A549 (cell line): ENCODE data around the gene TNNC1. TPM values are rescaled to one million over a fixed set of nuclear protein-coding genes. Genes with fewer than 3 reads are reported as not detected.

ENCODE experiments used
- ATAC-seq, 2 experiments: fragments of 200-7000 bp in 1 of 2; fragments of >200 bp in 1 of 2; cut with Nextera tagmentation in 1 of 2; cut with Tn5 transposase in 1 of 2; 3 replicates each; pipeline versions ENCODE4 v1.8.0 to v1.9.1; 2018 to 2020; ENCODE audit warnings: mild to moderate bottlenecking in 1 of 2, moderate library complexity in 1 of 2
- CTCF ChIA-PET: fragments of 300-600 bp; sonication (Branson Sonifier 250); formaldehyde crosslinking; extraction: SDS; loops from one replicate; lab custom pipeline; 2021; ENCODE audit warnings: antibody characterized with exemption, inconsistent platforms; lab: Yijun Ruan, JAX
- POLR2A ChIA-PET: fragments of 350-600 bp; formaldehyde crosslinking; extraction: SDS; loops from one replicate; lab custom pipeline; 2021; ENCODE audit warnings: antibody characterized with exemption, inconsistent platforms; lab: Yijun Ruan, JAX
- DNase-seq, 2 experiments: peaks; one replicate each; pipeline versions ENCODE4 v3.0.0 to v3.0.0-alpha.2; 2011 to 2016; ENCODE audit warnings: low read depth in 1 of 2, low spot score in 1 of 2
- FAIRE-seq: peaks from 2 replicates; lab custom pipeline; 2011; peaks lifted over from hg19 to GRCh38; lab: Jason Lieb, UNC
- H3K27ac ChIP-seq, 2 experiments: fragments of >200 bp; sonication (Bioruptor Twin); formaldehyde crosslinking; 3 replicates each; pipeline ENCODE4 v1.5.1; 2016 to 2017
- H3K4me1 ChIP-seq: fragments of >200 bp; sonication (Bioruptor Twin); formaldehyde crosslinking; 3 replicates; pipeline ENCODE4 v1.6.1; 2016
- H3K4me2 ChIP-seq: fragments of >200 bp; sonication (Bioruptor Twin); formaldehyde crosslinking; 3 replicates; pipeline ENCODE4 v1.6.1; 2016
- H3K4me3 ChIP-seq: fragments of >200 bp; sonication (Bioruptor Twin); formaldehyde crosslinking; 3 replicates; pipeline ENCODE4 v1.5.1; 2016
- H3K9me3 ChIP-seq: fragments of >200 bp; sonication (Bioruptor Twin); formaldehyde crosslinking; 3 replicates; pipeline ENCODE4 v1.6.1; 2016
- BHLHE40 ChIP-seq: IDR thresholded peaks from 2 replicates; pipeline ENCODE4 v1.6.1; 2012; ENCODE audit warnings: low read depth, low read length, inconsistent platforms
- CBX2 ChIP-seq: fragments of 200-600 bp; sonication (generic); IDR thresholded peaks from 2 replicates; pipeline ENCODE4 v1.6.1; 2016; ENCODE audit warnings: low read depth, mild to moderate bottlenecking, borderline replicate concordance
- EHF ChIP-seq: fragments of 250-450 bp; sonication (Bioruptor Pico); IDR thresholded peaks from 2 replicates; pipeline ENCODE4 v1.5.0; 2020; ENCODE audit warnings: mild to moderate bottlenecking
- EHMT2 ChIP-seq: fragments of 200-600 bp; sonication (generic); IDR thresholded peaks from 2 replicates; pipeline ENCODE4 v1.6.1; 2016; ENCODE audit warnings: antibody characterized with exemption, low read depth, mild to moderate bottlenecking, moderate library complexity
- FOXS1 ChIP-seq: fragments of 250-450 bp; sonication (Bioruptor Pico); IDR thresholded peaks from 2 replicates; pipeline ENCODE4 v1.5.0; 2020; ENCODE audit warnings: mild to moderate bottlenecking, moderate library complexity
- GATA3 ChIP-seq: IDR thresholded peaks from 2 replicates; pipeline ENCODE4 v1.6.1; 2012; ENCODE audit warnings: borderline replicate concordance
- HES2 ChIP-seq: fragments of >200 bp; sonication (Bioruptor Twin); formaldehyde crosslinking; IDR thresholded peaks from 2 replicates; pipeline ENCODE4 v1.6.1; 2016
- HEYL ChIP-seq: fragments of 250-450 bp; sonication (Bioruptor Pico); IDR thresholded peaks from 2 replicates; pipeline ENCODE4 v1.8.0; 2021; ENCODE audit warnings: mild to moderate bottlenecking, moderate library complexity
- HOXA7 ChIP-seq: fragments of 250-450 bp; sonication (Bioruptor Pico); IDR thresholded peaks from 2 replicates; pipeline ENCODE4 v1.5.0; 2020; ENCODE audit warnings: mild to moderate bottlenecking, moderate library complexity
- HOXB13 ChIP-seq: fragments of 250-450 bp; sonication (Bioruptor Pico); IDR thresholded peaks from 2 replicates; pipeline ENCODE4 v1.5.0; 2020; ENCODE audit warnings: low read depth, mild to moderate bottlenecking, moderate library complexity
- KDM1A ChIP-seq: fragments of 200-600 bp; sonication (generic); IDR thresholded peaks from 2 replicates; pipeline ENCODE4 v1.6.1; 2016; ENCODE audit warnings: low read depth, mild to moderate bottlenecking
- KDM5A ChIP-seq: fragments of 200-600 bp; sonication (generic); IDR thresholded peaks from 2 replicates; pipeline ENCODE4 v1.6.1; 2016; ENCODE audit warnings: antibody characterized with exemption, mild to moderate bottlenecking
- MAFK ChIP-seq: fragments of 450-650 bp; IDR thresholded peaks from 2 replicates; pipeline ENCODE4 v1.6.1; 2014; ENCODE audit not compliant: partially characterized antibody
- MYC ChIP-seq: IDR thresholded peaks from 2 replicates; pipeline ENCODE4 v1.6.1; 2012; ENCODE audit warnings: mild to moderate bottlenecking, inconsistent platforms, low read length, improper control_type of control experiment, borderline replicate concordance
- NPAS2 ChIP-seq: fragments of 250-450 bp; sonication (Bioruptor Pico); IDR thresholded peaks from 2 replicates; pipeline ENCODE4 v1.8.0; 2022; ENCODE audit warnings: mild to moderate bottlenecking, moderate library complexity, borderline replicate concordance
- NR3C1 ChIP-seq: fragments of >200 bp; sonication (Bioruptor Twin); formaldehyde crosslinking; IDR thresholded peaks from 3 replicates; pipeline ENCODE4 v1.6.1; 2017
- PHF8 ChIP-seq: fragments of 200-600 bp; sonication (generic); IDR thresholded peaks from 2 replicates; pipeline ENCODE4 v1.6.1; 2016; ENCODE audit warnings: low read depth, mild to moderate bottlenecking, antibody characterized with exemption, moderate library complexity, borderline replicate concordance
- POLR2AphosphoS2 ChIP-seq: conservative IDR thresholded peaks from 2 replicates; pipeline ENCODE4 v1.6.1; 2012; ENCODE audit warnings: low read length, improper control_type of control experiment, inconsistent platforms
- RARB ChIP-seq: fragments of 250-450 bp; sonication (Bioruptor Pico); IDR thresholded peaks from 2 replicates; pipeline ENCODE4 v1.8.0; 2021; ENCODE audit warnings: mild to moderate bottlenecking, moderate library complexity
- RCOR1 ChIP-seq: fragments of 150-350 bp; IDR thresholded peaks from 2 replicates; pipeline ENCODE4 v1.6.1; 2014; ENCODE audit warnings: antibody characterized with exemption, low read length, low read depth
- REST ChIP-seq: fragments of 200-600 bp; sonication (generic); IDR thresholded peaks from 2 replicates; pipeline ENCODE4 v1.6.1; 2016; ENCODE audit warnings: antibody characterized with exemption, mild to moderate bottlenecking, moderate library complexity
- TFCP2L1 ChIP-seq: fragments of 250-450 bp; sonication (Bioruptor Pico); IDR thresholded peaks from 2 replicates; pipeline ENCODE4 v1.5.0; 2021; ENCODE audit warnings: mild to moderate bottlenecking
- ZC3H11A ChIP-seq: fragments of 450-650 bp; IDR thresholded peaks from 2 replicates; pipeline ENCODE4 v1.6.1; 2014; ENCODE audit warnings: antibody characterized with exemption, mild to moderate bottlenecking
- ZSCAN20 ChIP-seq: fragments of 250-450 bp; sonication (Bioruptor Pico); IDR thresholded peaks from 2 replicates; pipeline ENCODE4 v1.8.0; 2022; ENCODE audit warnings: mild to moderate bottlenecking, moderate library complexity
- WGBS: methylation state at CpG from one replicate; pipeline ENCODE4 v1.1.6; 2017; ENCODE audit errors: missing lambda C conversion rate; 5-methylcytosine and 5-hydroxymethylcytosine counted together
- polyA minus RNA-seq: library from RNA; depleted of rRNA, polyadenylated mRNA; stranded (reverse); fragments of >200 nt; gene quantifications from 2 replicates; pipeline ENCODE4 v1.2.3, GENCODE V29; 2011; rRNA and poly(A)+ RNA removed
- polyA plus RNA-seq, 4 experiments: library from polyadenylated mRNA; depleted of rRNA in 3 of 4; stranded (reverse); fragments of >200 nt; fragmentation: RNase III in 1 of 4; extraction: RNeasy Plus Mini Kit Qiagen cat#74134 plus additional on column Dnase treatment in 1 of 4; gene quantifications; 2 replicates in 3 of 4; 3 replicates in 1 of 4; pipeline ENCODE4 v1.2.3, GENCODE V29; 2011 to 2017
- TF ChIP-seq, protein P1 (sequence below): fragments of >200 bp; sonication (Bioruptor Twin); formaldehyde crosslinking; IDR thresholded peaks from 3 replicates; pipeline ENCODE4 v1.5.1; 2016

TNNC1 gene
- polyA plus RNA-seq (2011; rRNA removed) (2.1 and 4.5 TPM in 2 replicates), polyA plus RNA-seq (2017; fragmentation: RNase III; extraction: RNeasy Plus Mini Kit Qiagen cat#74134 plus additional on column Dnase treatment) (2.6 to 3.3 TPM (median 2.8 TPM) in 3 replicates), polyA minus RNA-seq (0.66 and 1.2 TPM in 2 replicates)
- polyA plus RNA-seq (2012; cell fraction: cytosol; rRNA removed): 3.1 and 5.6 TPM in 2 replicates
- 1.5 and 2.1 TPM in 2 replicates for polyA plus RNA-seq (2012; cell fraction: nucleus; rRNA removed)

DNA sequence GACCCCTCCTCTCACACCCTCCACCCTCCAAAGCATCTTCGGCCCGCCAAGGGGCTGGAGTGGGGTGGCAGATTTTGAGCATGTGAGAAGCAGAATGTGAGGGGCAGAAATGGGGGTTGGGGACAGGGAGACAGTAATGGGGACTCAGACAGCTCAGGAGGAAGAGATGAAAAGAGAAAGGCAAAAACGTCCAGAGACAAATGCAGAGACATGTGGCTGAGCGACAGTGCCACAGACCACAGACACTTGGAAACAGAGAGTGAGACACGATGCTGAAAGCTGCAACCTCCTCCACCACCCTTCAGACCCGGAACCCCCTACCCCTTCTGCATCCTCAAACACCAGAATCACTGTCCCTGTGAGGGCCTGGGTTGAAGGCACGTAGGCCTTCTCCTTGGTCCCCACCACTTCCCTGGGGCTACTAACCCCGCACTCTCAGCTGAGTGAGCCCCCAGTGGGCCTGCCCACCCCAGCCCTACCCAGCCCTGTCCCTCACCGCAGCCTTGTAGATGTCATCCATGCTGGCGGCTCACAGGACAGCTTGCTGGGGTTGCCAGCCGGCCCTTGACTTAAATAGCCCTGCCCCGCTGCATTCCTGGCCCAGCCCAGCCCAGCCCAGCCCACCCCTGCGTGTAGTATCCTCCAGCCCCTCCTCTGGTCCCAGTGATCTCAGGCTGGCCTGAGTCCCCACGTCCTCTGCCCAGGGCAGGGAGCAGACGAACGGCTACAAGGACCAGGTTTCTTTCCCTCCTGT lies at the start of gene TNNC1:
Gene TNNC1, minus strand, starts transcription at position 546 of the 754 bp plus-strand sequence. Its CDS starts 26 bp downstream, at position 520.
- no peak for TF ChIP-seq ZC3H11A
- no peak for TF ChIP-seq KDM1A
- TF ChIP-seq EHMT2: no peak
- TF ChIP-seq MAFK: no peak
- TF ChIP-seq MYC: no peak
- no peak for TF ChIP-seq HEYL (CRISPR knock-in tag)
- no peak for TF ChIP-seq TFCP2L1 (CRISPR knock-in tag)
- no peak for TF ChIP-seq REST
- TF ChIP-seq EHF (CRISPR knock-in tag): no peak
- no peak for TF ChIP-seq KDM5A
- CTCF ChIA-PET: interaction anchor here (0.9 to 14.4 kb wide), 3 partner anchors 8 to 114 kb away, joined by 3 to 351 read pairs (median 3); no protein-coding TSS in a partner anchor
- FAIRE-seq (no peak), ATAC-seq (no peak), DNase-seq (no peak)
- POLR2A ChIA-PET: no interaction called here
- H3K9me3 ChIP-seq: no peaks in the 10 kb centered on the region
- H3K4me1 ChIP-seq: peaks cover 26% of the 10 kb centered on the region
- peak within 1 kb of the TSS; percentile 66 for H3K4me3 ChIP-seq
- peak within 1 kb of the TSS; percentile 84 to 99 for H3K27ac ChIP-seq
- WGBS: 73% methylated on average over 6 of the region's 16 CpGs
- H3K4me2 ChIP-seq: peak within 1 kb of the TSS; percentile 92

- DNase-seq (no peak), FAIRE-seq (no peak), ATAC-seq (peak in 1 of 2 experiments; percentile 38; a peak in 3 of 6 replicates)
- Histone ChIP-seq H3K9me3 (no peaks in the 10 kb centered on the region), H3K4me3 (no peak overlapping the region), H3K4me1 (peaks cover 13% of the 10 kb centered on the region; the same call in 2 of the 3 replicates), H3K4me2 (no peak overlapping the region), H3K27ac (no peak overlapping the region)
- ChIA-PET POLR2A (no interaction called here), CTCF (no interaction called here)
- 67% methylated on average over 1 of the region's 11 CpGs for WGBS
- TF ChIP-seq REST (no peak), RCOR1 (no peak), NR3C1 (no peak), GATA3 (no peak), HOXA7 (CRISPR knock-in tag) (no peak), CBX2 (no peak), KDM1A (no peak), RARB (CRISPR knock-in tag) (no peak), FOXS1 (no peak), PHF8 (no peak), BHLHE40 (no peak), POLR2AphosphoS2 (no peak), HES2 (no peak), MAFK (no peak), NPAS2 (no peak), HOXB13 (CRISPR knock-in tag) (no peak), ZSCAN20 (CRISPR knock-in tag) (no peak)
- TF ChIP-seq, protein P1, sequence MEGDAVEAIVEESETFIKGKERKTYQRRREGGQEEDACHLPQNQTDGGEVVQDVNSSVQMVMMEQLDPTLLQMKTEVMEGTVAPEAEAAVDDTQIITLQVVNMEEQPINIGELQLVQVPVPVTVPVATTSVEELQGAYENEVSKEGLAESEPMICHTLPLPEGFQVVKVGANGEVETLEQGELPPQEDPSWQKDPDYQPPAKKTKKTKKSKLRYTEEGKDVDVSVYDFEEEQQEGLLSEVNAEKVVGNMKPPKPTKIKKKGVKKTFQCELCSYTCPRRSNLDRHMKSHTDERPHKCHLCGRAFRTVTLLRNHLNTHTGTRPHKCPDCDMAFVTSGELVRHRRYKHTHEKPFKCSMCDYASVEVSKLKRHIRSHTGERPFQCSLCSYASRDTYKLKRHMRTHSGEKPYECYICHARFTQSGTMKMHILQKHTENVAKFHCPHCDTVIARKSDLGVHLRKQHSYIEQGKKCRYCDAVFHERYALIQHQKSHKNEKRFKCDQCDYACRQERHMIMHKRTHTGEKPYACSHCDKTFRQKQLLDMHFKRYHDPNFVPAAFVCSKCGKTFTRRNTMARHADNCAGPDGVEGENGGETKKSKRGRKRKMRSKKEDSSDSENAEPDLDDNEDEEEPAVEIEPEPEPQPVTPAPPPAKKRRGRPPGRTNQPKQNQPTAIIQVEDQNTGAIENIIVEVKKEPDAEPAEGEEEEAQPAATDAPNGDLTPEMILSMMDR: no peak
Measured at GRCh38 chr3:52502808-52503350, 49.0 kb upstream of the TNNC1 start.
